Epithelial cell of esophagus (primary cell): ENCODE data around the gene PRG2.

Experiments
- DNase-seq: peaks from one replicate; pipeline ENCODE4 v3.0.0; 2010; ENCODE audit warnings: low read depth
- H3K4me3 ChIP-seq: 2 replicates; pipeline ENCODE4 v1.5.1; 2011; ENCODE audit warnings: mild to moderate bottlenecking, low read length, control low read depth
- TF ChIP-seq, protein P1 (sequence below): IDR thresholded peaks from 2 replicates; pipeline ENCODE4 v1.5.1; 2011; ENCODE audit warnings: low read depth, mild to moderate bottlenecking, low read length, control low read depth, inconsistent platforms; ENCODE audit not compliant: insufficient read depth; ENCODE audit errors: missing control alignments

The PRG2 gene

GRCh38 chr11:57377107-57377506 is 13.3 kb downstream of the PRG2 start:
- no peak for DNase-seq
- H3K4me3 ChIP-seq = no peak overlapping the region
- TF ChIP-seq, protein P1, sequence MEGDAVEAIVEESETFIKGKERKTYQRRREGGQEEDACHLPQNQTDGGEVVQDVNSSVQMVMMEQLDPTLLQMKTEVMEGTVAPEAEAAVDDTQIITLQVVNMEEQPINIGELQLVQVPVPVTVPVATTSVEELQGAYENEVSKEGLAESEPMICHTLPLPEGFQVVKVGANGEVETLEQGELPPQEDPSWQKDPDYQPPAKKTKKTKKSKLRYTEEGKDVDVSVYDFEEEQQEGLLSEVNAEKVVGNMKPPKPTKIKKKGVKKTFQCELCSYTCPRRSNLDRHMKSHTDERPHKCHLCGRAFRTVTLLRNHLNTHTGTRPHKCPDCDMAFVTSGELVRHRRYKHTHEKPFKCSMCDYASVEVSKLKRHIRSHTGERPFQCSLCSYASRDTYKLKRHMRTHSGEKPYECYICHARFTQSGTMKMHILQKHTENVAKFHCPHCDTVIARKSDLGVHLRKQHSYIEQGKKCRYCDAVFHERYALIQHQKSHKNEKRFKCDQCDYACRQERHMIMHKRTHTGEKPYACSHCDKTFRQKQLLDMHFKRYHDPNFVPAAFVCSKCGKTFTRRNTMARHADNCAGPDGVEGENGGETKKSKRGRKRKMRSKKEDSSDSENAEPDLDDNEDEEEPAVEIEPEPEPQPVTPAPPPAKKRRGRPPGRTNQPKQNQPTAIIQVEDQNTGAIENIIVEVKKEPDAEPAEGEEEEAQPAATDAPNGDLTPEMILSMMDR = no peak

DNA sequence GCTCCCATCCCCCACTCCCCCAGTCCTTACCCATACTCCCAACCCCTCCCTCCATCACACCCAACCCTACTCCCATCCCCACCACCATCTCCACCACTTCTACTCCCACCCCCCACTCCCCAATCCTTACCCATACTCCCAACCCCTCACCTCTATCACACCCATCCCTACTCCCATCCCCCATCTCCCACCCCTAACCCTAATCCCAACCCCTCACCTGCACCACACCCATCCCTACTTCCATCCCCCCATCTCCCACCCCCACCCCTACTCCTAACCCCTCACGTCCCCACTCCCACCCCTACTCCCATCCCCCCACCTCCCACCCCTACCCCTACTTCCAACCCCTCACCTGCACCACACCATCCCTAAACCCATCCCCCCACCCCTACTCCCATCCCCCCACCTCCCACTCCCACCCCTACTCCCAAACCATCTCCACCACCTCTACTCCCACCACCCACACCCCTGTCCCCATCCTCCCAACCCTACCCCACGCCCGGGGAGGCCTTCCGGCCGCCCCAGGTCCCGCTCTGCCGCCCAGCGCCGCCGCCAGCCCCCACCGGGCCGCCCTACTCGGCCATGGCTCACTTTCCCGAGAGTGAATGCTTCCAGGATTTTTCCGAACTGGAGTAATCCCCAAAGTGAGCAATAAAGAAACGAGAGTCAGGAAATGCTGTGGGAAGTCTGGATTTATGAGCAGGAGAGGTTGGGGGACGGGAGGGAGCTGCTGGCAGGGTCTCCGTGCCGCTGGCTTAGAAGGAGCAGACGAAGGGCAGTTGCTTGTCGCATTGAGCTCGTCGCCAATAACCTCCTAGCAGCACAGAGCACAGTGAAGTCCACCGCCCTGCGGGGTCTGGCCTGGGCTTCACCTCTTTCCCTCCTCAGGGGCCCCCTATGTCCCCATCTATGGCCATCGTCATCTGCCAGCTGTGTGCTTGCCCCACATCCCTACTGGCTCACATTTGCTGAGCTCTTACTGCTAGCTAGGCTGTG is 14.1 kb downstream of the PRG2 start:
- no peak overlapping the region for H3K4me3 ChIP-seq
- DNase-seq = no peak
- TF ChIP-seq, protein P1 = no peak

GRCh38 chr11:57375490-57375889 is 15.0 kb downstream of the PRG2 start:
- no peak overlapping the region for H3K4me3 ChIP-seq
- TF ChIP-seq, protein P1 = no peak
- no peak for DNase-seq

- TF ChIP-seq, protein P1 = no peak
- DNase-seq = no peak
- no peak overlapping the region for H3K4me3 ChIP-seq
Measured at GRCh38 chr11:57374966-57375365, 15.5 kb downstream of the PRG2 start.

- TF ChIP-seq, protein P1 = no peak
- no peak overlapping the region for H3K4me3 ChIP-seq
- DNase-seq = no peak
Measured at GRCh38 chr11:57373146-57373545, 17.3 kb downstream of the PRG2 start.

GRCh38 chr11:57370941-57371340 is 19.5 kb downstream of the PRG2 start:
- TF ChIP-seq, protein P1 = no peak
- DNase-seq = no peak
- H3K4me3 ChIP-seq = no peak overlapping the region
